Neuron (in vitro differentiated cells): Measurements from ENCODE around the gene NCOA3.

Experiments used
- H2AFZ ChIP-seq: one replicate; pipeline ENCODE4 v1.6.1; 2013; ENCODE audit warnings: low read depth, mild to moderate bottlenecking, inconsistent platforms, low read length, moderate library complexity
- H3K27me3 ChIP-seq: one replicate; pipeline ENCODE4 v1.6.1; 2013; ENCODE audit warnings: low read length; ENCODE audit not compliant: insufficient read depth
- H3K36me3 ChIP-seq: one replicate; pipeline ENCODE4 v1.6.1; 2013; ENCODE audit warnings: low read length; ENCODE audit not compliant: insufficient read depth
- H3K4me1 ChIP-seq: one replicate; pipeline ENCODE4 v1.6.1; 2013; ENCODE audit warnings: low read length; ENCODE audit not compliant: insufficient read depth
- H3K4me3 ChIP-seq: 2 replicates; pipeline ENCODE4 v1.5.1; 2013; ENCODE audit warnings: mild to moderate bottlenecking, low read length, moderate library complexity
- H3K9me3 ChIP-seq: one replicate; pipeline ENCODE4 v1.6.1; 2013; ENCODE audit warnings: low read length

Gene NCOA3

GRCh38 chr20:47672886-47673670 is 171.4 kb downstream of the NCOA3 start:
- no peak overlapping the region for H3K4me3 ChIP-seq
- H3K27me3 ChIP-seq: no peaks in the 10 kb centered on the region
- H3K4me1 ChIP-seq: no peaks in the 10 kb centered on the region
- no peaks in the 10 kb centered on the region for H3K9me3 ChIP-seq
- H2AFZ ChIP-seq: no peak overlapping the region
- H3K36me3 ChIP-seq: peaks cover 3% of the 10 kb centered on the region

- no peaks in the 10 kb centered on the region for H3K27me3 ChIP-seq
- H3K9me3 ChIP-seq: no peaks in the 10 kb centered on the region
- H3K4me1 ChIP-seq: no peaks in the 10 kb centered on the region
- no peak overlapping the region for H3K4me3 ChIP-seq
- H2AFZ ChIP-seq: no peak overlapping the region
- peaks cover 1% of the 10 kb centered on the region for H3K36me3 ChIP-seq
Observed at GRCh38 chr20:47673671-47673955, 171.9 kb downstream of the NCOA3 start.

GRCh38 chr20:47674145-47674544 is 172.5 kb downstream of the NCOA3 start:
- H3K36me3 ChIP-seq: no peaks in the 10 kb centered on the region
- no peaks in the 10 kb centered on the region for H3K27me3 ChIP-seq
- H3K9me3 ChIP-seq: no peaks in the 10 kb centered on the region
- no peaks in the 10 kb centered on the region for H3K4me1 ChIP-seq
- H3K4me3 ChIP-seq: no peak overlapping the region
- no peak overlapping the region for H2AFZ ChIP-seq

GRCh38 chr20:47674686-47675085 is 173.0 kb downstream of the NCOA3 start:
- Histone ChIP-seq H3K27me3 (no peaks in the 10 kb centered on the region), H3K9me3 (no peaks in the 10 kb centered on the region), H3K4me3 (no peak overlapping the region), H2AFZ (no peak overlapping the region), H3K36me3 (no peaks in the 10 kb centered on the region), H3K4me1 (no peaks in the 10 kb centered on the region)

GRCh38 chr20:47675190-47676142 is 173.8 kb downstream of the NCOA3 start:
- Histone ChIP-seq H3K4me3 (no peak overlapping the region), H3K9me3 (no peaks in the 10 kb centered on the region), H3K36me3 (no peaks in the 10 kb centered on the region), H3K27me3 (no peaks in the 10 kb centered on the region), H2AFZ (no peak overlapping the region), H3K4me1 (no peaks in the 10 kb centered on the region)

- no peak overlapping the region for H2AFZ ChIP-seq
- no peak overlapping the region for H3K4me3 ChIP-seq
- no peaks in the 10 kb centered on the region for H3K36me3 ChIP-seq
- H3K9me3 ChIP-seq: no peaks in the 10 kb centered on the region
- no peaks in the 10 kb centered on the region for H3K4me1 ChIP-seq
- H3K27me3 ChIP-seq: no peaks in the 10 kb centered on the region
Observed at GRCh38 chr20:47676219-47676721, 174.6 kb downstream of the NCOA3 start.

GRCh38 chr20:47676912-47677634 is 175.4 kb downstream of the NCOA3 start:
- H3K36me3 ChIP-seq: no peaks in the 10 kb centered on the region
- H3K9me3 ChIP-seq: no peaks in the 10 kb centered on the region
- H3K27me3 ChIP-seq: no peaks in the 10 kb centered on the region
- H3K4me3 ChIP-seq: no peak overlapping the region
- H3K4me1 ChIP-seq: no peaks in the 10 kb centered on the region
- H2AFZ ChIP-seq: no peak overlapping the region

- H3K9me3 ChIP-seq: no peaks in the 10 kb centered on the region
Observed at GRCh38 chr20:47677635-47678453, 176.2 kb downstream of the NCOA3 start.

GRCh38 chr20:47678536-47678935 is 176.8 kb downstream of the NCOA3 start:
- no peak overlapping the region for H3K4me3 ChIP-seq
- H3K4me1 ChIP-seq: no peaks in the 10 kb centered on the region
- H3K36me3 ChIP-seq: no peaks in the 10 kb centered on the region
- no peaks in the 10 kb centered on the region for H3K9me3 ChIP-seq
- no peak overlapping the region for H2AFZ ChIP-seq
- no peaks in the 10 kb centered on the region for H3K27me3 ChIP-seq

More at GRCh38 chr20:47677635-47678453, 176.2 kb downstream of the NCOA3 start:
- no peaks in the 10 kb centered on the region for H3K27me3 ChIP-seq
- no peak overlapping the region for H2AFZ ChIP-seq
- no peaks in the 10 kb centered on the region for H3K36me3 ChIP-seq
- H3K4me3 ChIP-seq: no peak overlapping the region
- H3K4me1 ChIP-seq: no peaks in the 10 kb centered on the region

GRCh38 chr20:47679462-47679861 is 177.8 kb downstream of the NCOA3 start:
- Histone ChIP-seq H3K27me3 (no peaks in the 10 kb centered on the region), H3K4me1 (no peaks in the 10 kb centered on the region), H3K9me3 (no peaks in the 10 kb centered on the region), H3K4me3 (no peak overlapping the region), H2AFZ (no peak overlapping the region), H3K36me3 (no peaks in the 10 kb centered on the region)

- no peaks in the 10 kb centered on the region for H3K4me1 ChIP-seq
- H2AFZ ChIP-seq: no peak overlapping the region
- no peaks in the 10 kb centered on the region for H3K9me3 ChIP-seq
- H3K27me3 ChIP-seq: no peaks in the 10 kb centered on the region
- H3K4me3 ChIP-seq: no peak overlapping the region
- H3K36me3 ChIP-seq: no peaks in the 10 kb centered on the region
Observed at GRCh38 chr20:47680804-47681529, 179.3 kb downstream of the NCOA3 start.
